Measurements from ENCODE around the gene CFAP251.
A peak's percentile ranks its signal among the peaks of the same experiment; 100 is the strongest.

CFAP251 gene

DNA sequence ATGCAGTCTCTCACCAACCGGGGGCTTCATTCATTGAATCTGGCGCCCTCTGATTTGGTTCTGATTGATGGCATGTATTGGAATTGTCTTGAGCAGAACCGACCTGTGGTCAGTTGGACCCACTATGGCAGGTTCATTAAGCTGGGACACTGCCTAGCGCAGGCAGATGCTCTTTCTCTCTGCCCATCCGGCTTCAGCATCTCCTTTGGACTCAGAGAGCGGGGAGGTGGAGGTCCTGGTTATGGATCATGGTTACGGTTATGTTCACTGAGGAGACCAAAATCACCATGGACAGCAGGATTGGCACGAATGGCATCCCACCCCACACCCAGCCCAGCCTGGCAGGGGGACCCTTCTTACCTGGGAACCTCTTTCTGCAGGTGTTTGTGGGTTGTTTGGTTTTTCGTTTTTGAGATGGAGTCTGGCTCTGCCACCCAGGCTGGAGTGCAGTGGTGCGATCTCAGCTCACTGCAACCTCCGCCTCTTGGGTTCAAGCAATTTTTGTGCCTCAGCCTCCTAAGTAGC, 86.9 kb downstream of the CFAP251 start:
- Histone ChIP-seq H3K4me1 (ENCODE audit: control insufficient read depth, insufficient read depth, low read length, unreplicated experiment) (no peaks in the 10 kb centered on the region), H3K79me2 (ENCODE audit: control insufficient read depth, insufficient read depth, low read length, unreplicated experiment) (no peaks in the 10 kb centered on the region), H3K36me3 (ENCODE audit: insufficient read depth, low read length) (no peaks in the 10 kb centered on the region), H3K27ac (ENCODE audit: low read depth, low read length) (no peak overlapping the region), H3K4me3 (ENCODE audit: low read depth, low read length) (no peak overlapping the region), H3K27me3 (ENCODE audit: insufficient read depth, low read length) (no peaks in the 10 kb centered on the region), H2AFZ (ENCODE audit: low read length, unreplicated experiment) (no peak overlapping the region)

DNA sequence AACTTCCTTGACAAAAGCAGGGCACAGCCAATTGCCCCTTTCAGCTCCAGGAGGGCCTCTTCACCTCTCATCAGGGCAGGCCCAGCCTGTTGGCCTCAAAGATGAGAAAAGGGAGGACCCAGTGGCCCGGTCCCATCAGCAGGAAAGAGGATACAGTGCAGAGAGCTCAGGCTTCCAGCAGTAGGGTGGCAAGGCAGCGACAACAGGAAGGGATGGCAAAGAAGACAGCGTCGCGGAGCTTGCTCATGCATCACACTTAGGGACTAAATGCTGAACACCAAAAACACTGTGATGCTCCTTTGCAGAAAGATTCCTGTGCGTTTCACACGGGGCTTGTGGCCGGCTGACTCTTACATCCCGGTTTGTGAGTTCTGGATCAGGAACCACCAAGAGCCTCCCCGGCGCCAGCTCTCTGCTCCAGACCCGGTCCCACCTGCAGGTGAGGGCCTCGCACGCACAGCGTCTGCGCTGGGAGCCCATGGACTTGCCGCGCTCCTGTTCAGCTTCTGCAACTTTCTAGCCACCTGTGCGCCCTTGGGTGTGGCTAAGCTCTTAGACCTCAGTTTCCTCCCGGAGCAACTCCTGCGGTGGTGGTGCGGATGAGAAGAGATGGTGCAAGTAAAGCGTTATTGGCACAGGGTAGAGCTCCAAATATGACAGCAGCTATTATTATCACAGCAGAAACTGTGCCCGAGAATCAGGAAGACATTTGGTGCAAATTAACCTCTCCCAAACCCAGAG, 88.0 kb downstream of the CFAP251 start:
- H3K27ac ChIP-seq (ENCODE audit: low read depth, low read length), result no peak overlapping the region
- H2AFZ ChIP-seq (ENCODE audit: low read length, unreplicated experiment), result no peak overlapping the region
- no peaks in the 10 kb centered on the region for H3K36me3 ChIP-seq (ENCODE audit: insufficient read depth, low read length)
- no peak overlapping the region for H3K4me3 ChIP-seq (ENCODE audit: low read depth, low read length)
- H3K4me1 ChIP-seq (ENCODE audit: control insufficient read depth, insufficient read depth, low read length, unreplicated experiment), result no peaks in the 10 kb centered on the region
- no peaks in the 10 kb centered on the region for H3K79me2 ChIP-seq (ENCODE audit: control insufficient read depth, insufficient read depth, low read length, unreplicated experiment)
- no peaks in the 10 kb centered on the region for H3K27me3 ChIP-seq (ENCODE audit: insufficient read depth, low read length)

DNA sequence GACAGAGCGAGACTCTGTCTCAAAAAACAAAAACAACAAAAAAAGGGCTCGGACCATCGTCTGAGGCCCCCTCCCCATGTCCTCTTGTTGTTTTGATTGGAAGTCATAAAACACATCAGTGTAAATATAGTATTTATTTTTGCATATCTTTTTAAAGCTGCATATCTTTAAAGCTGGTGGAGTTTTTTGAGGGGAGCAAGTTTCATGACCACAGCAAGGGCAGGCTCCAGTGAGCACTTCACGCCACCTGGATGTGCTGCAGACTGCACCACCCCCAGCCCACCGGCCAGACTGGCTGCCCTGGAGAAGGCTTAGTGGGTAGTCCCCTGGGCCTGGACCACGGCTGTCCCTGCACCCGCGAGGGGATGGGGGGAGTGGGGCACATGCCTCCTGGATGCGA, 91.3 kb downstream of the CFAP251 start:
- Histone ChIP-seq H3K27me3 (ENCODE audit: insufficient read depth, low read length) (no peaks in the 10 kb centered on the region), H3K27ac (ENCODE audit: low read depth, low read length) (no peak overlapping the region), H2AFZ (ENCODE audit: low read length, unreplicated experiment) (no peak overlapping the region), H3K4me3 (ENCODE audit: low read depth, low read length) (no peak overlapping the region), H3K36me3 (ENCODE audit: insufficient read depth, low read length) (no peaks in the 10 kb centered on the region), H3K79me2 (ENCODE audit: control insufficient read depth, insufficient read depth, low read length, unreplicated experiment) (no peaks in the 10 kb centered on the region), H3K4me1 (ENCODE audit: control insufficient read depth, insufficient read depth, low read length, unreplicated experiment) (no peaks in the 10 kb centered on the region)

DNA sequence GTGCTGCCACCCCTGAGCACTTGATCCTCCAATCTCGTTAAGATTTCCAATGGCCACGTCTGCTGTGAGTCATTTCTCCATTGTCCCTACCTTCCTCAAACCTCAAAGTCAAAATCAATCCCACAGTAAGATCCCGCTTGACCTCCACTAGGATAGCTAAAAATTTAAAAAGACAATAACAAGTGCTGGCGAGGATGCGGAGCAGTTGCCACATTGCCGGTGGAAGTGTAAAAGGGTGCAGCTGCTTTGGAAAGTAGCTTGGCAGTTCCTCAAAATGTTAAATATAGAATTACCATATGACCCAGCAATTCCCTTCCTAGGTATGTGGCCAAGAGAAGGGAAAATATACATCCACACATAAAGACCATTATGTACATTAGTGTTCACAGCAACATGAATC, 93.8 kb downstream of the CFAP251 start:
- no peaks in the 10 kb centered on the region for H3K27me3 ChIP-seq (ENCODE audit: insufficient read depth, low read length)
- no peaks in the 10 kb centered on the region for H3K4me1 ChIP-seq (ENCODE audit: control insufficient read depth, insufficient read depth, low read length, unreplicated experiment)
- H2AFZ ChIP-seq (ENCODE audit: low read length, unreplicated experiment), result no peak overlapping the region
- H3K27ac ChIP-seq (ENCODE audit: low read depth, low read length), result no peak overlapping the region
- H3K4me3 ChIP-seq (ENCODE audit: low read depth, low read length), result no peak overlapping the region
- H3K79me2 ChIP-seq (ENCODE audit: control insufficient read depth, insufficient read depth, low read length, unreplicated experiment), result no peaks in the 10 kb centered on the region
- no peaks in the 10 kb centered on the region for H3K36me3 ChIP-seq (ENCODE audit: insufficient read depth, low read length)

DNA sequence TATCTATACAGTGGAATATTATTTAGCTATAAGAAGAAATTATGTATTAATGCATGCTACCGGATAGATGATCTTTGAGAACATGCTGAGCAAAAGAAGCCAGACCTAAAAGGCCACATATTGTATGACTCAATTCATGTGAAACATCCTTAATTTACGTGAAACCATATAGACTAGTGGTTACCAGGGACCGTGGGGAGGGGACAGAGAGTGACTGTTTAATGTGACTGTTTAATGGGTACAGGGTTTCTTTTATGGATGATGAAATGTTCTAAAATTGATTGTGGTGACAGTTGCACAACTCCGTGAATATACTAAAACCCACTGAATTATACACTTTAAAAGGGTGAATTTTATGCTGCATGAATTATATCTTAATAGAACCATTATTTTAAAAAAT, 94.7 kb downstream of the CFAP251 start:
- Histone ChIP-seq H3K27me3 (ENCODE audit: insufficient read depth, low read length) (no peaks in the 10 kb centered on the region), H3K27ac (ENCODE audit: low read depth, low read length) (no peak overlapping the region), H3K36me3 (ENCODE audit: insufficient read depth, low read length) (no peaks in the 10 kb centered on the region), H3K4me3 (ENCODE audit: low read depth, low read length) (no peak overlapping the region), H3K79me2 (ENCODE audit: control insufficient read depth, insufficient read depth, low read length, unreplicated experiment) (no peaks in the 10 kb centered on the region), H3K4me1 (ENCODE audit: control insufficient read depth, insufficient read depth, low read length, unreplicated experiment) (no peaks in the 10 kb centered on the region), H2AFZ (ENCODE audit: low read length, unreplicated experiment) (no peak overlapping the region)

DNA sequence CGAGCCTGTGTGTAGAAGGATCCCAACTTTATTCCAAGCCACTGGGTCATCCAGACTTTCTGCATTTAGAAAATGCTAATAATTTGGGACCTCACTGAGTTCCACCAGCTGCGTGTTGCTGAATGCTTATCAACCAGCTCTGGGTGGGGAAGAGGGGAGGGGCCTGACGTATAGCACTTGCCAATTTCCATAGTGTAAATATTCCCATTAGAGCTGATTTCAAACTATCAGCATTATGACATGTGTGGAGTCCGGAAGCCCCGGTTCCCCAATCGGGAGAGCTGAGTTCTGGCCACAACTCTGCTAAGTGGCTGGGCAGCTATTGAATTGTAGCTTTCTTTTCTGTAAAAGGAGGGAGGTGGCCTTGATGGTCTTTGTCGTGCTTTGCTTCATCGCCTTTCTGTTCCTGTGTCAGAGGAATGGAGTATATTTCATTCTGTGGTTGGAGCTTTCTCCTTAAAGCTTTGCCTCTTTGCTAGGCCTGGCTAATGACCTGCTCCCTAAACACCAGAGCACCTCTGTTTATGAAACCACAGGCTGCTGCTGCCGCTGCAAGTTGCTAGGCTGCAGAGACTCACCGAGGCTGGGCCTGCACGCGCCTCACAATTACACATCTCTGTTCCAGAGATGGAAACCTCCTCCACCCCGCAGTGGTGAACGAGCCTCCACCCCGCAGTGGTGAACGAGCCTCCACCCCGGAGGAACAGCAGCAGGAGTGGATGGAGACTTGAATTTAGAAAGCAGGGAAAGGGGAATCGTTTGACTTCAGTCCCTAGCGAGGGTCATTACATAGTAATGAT, 95.6 kb downstream of the CFAP251 start:
- no peak overlapping the region for H3K27ac ChIP-seq (ENCODE audit: low read depth, low read length)
- H2AFZ ChIP-seq (ENCODE audit: low read length, unreplicated experiment), result no peak overlapping the region
- no peaks in the 10 kb centered on the region for H3K79me2 ChIP-seq (ENCODE audit: control insufficient read depth, insufficient read depth, low read length, unreplicated experiment)
- H3K27me3 ChIP-seq (ENCODE audit: insufficient read depth, low read length), result no peaks in the 10 kb centered on the region
- H3K36me3 ChIP-seq (ENCODE audit: insufficient read depth, low read length), result no peaks in the 10 kb centered on the region
- no peak overlapping the region for H3K4me3 ChIP-seq (ENCODE audit: low read depth, low read length)
- H3K4me1 ChIP-seq (ENCODE audit: control insufficient read depth, insufficient read depth, low read length, unreplicated experiment), result no peaks in the 10 kb centered on the region

DNA sequence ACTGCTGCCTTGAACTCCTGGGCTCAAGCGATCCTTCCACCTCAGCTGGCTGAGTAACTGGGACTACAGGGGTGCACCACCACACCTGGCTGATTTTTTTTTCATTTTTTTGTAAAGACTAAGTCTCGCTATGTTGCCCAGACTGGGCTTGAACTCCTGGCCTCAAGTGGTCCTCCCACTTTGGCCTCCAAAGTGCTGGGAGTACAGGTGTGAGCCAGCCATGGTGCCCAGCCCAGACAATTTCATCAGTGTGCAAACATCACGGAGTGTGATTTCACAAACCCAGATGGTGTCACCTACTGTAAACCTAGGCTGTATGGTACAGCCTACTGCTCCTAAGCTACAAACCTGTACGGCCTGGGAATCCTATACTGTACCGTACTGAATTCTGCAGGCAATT, 96.4 kb downstream of the CFAP251 start:
- Histone ChIP-seq H3K4me1 (ENCODE audit: control insufficient read depth, insufficient read depth, low read length, unreplicated experiment) (no peaks in the 10 kb centered on the region), H3K79me2 (ENCODE audit: control insufficient read depth, insufficient read depth, low read length, unreplicated experiment) (no peaks in the 10 kb centered on the region), H3K27me3 (ENCODE audit: insufficient read depth, low read length) (no peaks in the 10 kb centered on the region), H2AFZ (ENCODE audit: low read length, unreplicated experiment) (no peak overlapping the region), H3K36me3 (ENCODE audit: insufficient read depth, low read length) (no peaks in the 10 kb centered on the region), H3K27ac (ENCODE audit: low read depth, low read length) (no peak overlapping the region), H3K4me3 (ENCODE audit: low read depth, low read length) (no peak overlapping the region)

DNA sequence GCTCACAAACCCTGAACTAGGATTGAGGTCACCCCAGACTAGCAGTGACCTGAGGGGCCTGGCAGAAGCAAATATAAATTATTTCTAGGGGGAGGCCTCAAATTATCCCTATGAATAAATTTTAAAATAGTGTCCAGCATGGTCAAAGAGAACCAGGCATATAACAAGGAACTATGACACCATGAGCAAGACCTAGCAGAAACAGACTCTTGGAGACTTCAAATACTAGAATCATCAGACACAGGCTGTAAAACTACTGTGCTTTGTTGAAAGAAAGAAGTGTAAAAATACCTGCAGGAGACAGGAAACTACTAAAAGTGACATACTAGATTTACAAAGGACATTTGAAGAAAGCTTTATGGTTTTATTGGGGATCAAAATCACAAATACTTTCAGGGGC, 100.1 kb downstream of the CFAP251 start:
- no peak overlapping the region for H3K27ac ChIP-seq (ENCODE audit: low read depth, low read length)
- no peak overlapping the region for H2AFZ ChIP-seq (ENCODE audit: low read length, unreplicated experiment)

DNA sequence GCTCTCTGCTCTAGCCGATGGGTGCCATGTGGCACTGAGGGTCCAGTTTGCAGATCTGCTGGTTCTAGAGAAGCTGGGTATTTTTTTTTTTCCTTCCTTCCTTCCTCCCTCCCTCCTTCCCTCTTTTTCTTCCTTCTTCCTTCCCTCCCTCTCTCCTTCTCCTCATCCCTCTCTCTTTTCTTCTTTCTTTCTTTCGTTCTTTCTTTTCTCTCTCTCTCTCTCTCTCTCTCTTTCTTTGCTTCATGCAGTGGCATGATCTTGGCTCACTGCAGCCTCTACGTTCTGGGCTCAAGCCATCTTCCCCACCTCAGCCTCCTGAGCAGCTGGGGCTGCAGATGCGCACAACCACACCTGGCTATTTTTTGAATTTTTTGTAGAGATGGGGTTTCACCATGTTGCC, 100.5 kb downstream of the CFAP251 start:
- H2AFZ ChIP-seq (ENCODE audit: low read length, unreplicated experiment), result no peak overlapping the region
- no peaks in the 10 kb centered on the region for H3K36me3 ChIP-seq (ENCODE audit: insufficient read depth, low read length)
- no peak overlapping the region for H3K27ac ChIP-seq (ENCODE audit: low read depth, low read length)
- H3K27me3 ChIP-seq (ENCODE audit: insufficient read depth, low read length), result no peaks in the 10 kb centered on the region
- no peak overlapping the region for H3K4me3 ChIP-seq (ENCODE audit: low read depth, low read length)
- H3K79me2 ChIP-seq (ENCODE audit: control insufficient read depth, insufficient read depth, low read length, unreplicated experiment), result no peaks in the 10 kb centered on the region
- peaks cover 2% of the 10 kb centered on the region for H3K4me1 ChIP-seq (ENCODE audit: control insufficient read depth, insufficient read depth, low read length, unreplicated experiment)

More for the DNA sequence above, 100.1 kb downstream of the CFAP251 start:
- no peak overlapping the region for H3K4me3 ChIP-seq (ENCODE audit: low read depth, low read length)
- H3K36me3 ChIP-seq (ENCODE audit: insufficient read depth, low read length), result no peaks in the 10 kb centered on the region
- H3K79me2 ChIP-seq (ENCODE audit: control insufficient read depth, insufficient read depth, low read length, unreplicated experiment), result no peaks in the 10 kb centered on the region
- H3K4me1 ChIP-seq (ENCODE audit: control insufficient read depth, insufficient read depth, low read length, unreplicated experiment), result no peaks in the 10 kb centered on the region
- H3K27me3 ChIP-seq (ENCODE audit: insufficient read depth, low read length), result no peaks in the 10 kb centered on the region

DNA sequence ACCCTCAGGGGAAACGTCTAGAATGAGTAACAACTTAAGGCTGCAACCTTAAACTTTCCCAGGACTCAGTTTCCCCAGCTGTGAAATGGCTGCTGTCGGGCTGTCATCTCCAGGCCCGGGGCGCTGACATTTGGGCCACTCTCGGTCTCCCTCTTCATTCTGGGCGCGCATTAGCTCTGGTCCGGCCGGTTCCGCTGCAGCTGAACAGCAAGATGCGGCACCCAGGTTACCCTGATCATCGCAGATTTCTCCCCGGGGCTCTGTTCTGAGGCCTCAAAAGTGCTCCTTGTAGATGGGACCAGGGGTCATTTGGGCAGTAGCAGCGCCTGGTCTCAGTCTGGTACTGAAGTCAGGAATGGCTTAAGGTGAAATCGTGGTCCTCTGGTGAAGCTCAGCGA, 102.4 kb downstream of the CFAP251 start:
- Histone ChIP-seq H3K27me3 (ENCODE audit: insufficient read depth, low read length) (no peaks in the 10 kb centered on the region), H3K4me1 (ENCODE audit: control insufficient read depth, insufficient read depth, low read length, unreplicated experiment) (peaks cover 2% of the 10 kb centered on the region), H3K79me2 (ENCODE audit: control insufficient read depth, insufficient read depth, low read length, unreplicated experiment) (no peaks in the 10 kb centered on the region), H3K36me3 (ENCODE audit: insufficient read depth, low read length) (no peaks in the 10 kb centered on the region), H3K4me3 (ENCODE audit: low read depth, low read length) (peak overlapping the region; percentile 70), H2AFZ (ENCODE audit: low read length, unreplicated experiment) (peak overlapping the region; percentile 17), H3K27ac (ENCODE audit: low read depth, low read length) (no peak overlapping the region)

All from ACC112 (cell line).